HEK293 (cell line): ENCODE results near the gene ADD2.

Source experiments
- CTCF ChIA-PET: fragments of 350-600 bp; formaldehyde crosslinking; extraction: SDS; loops from one replicate; lab custom pipeline; 2021; ENCODE audit warnings: antibody characterized with exemption; lab: Yijun Ruan, JAX
- POLR2A ChIA-PET: fragments of 300-600 bp; formaldehyde crosslinking; extraction: SDS; loops from one replicate; lab custom pipeline; 2020; ENCODE audit warnings: antibody characterized with exemption, inconsistent platforms; lab: Yijun Ruan, JAX
- H3K27ac ChIP-seq: fragments of 200-500 bp; sonication (Bioruptor generic); 2 replicates; pipeline ENCODE4 v1.5.1; 2014; ENCODE audit warnings: low read depth, low read length, control low read depth, inconsistent platforms; ENCODE audit errors: extremely low read depth
- H3K36me3 ChIP-seq, 2 experiments: fragments of 200-500 bp in 1 of 2; sonication (Bioruptor generic) in 1 of 2; 1 replicate in 1 of 2; 2 replicates in 1 of 2; pipeline ENCODE4 v1.5.1; 2014 to 2017; ENCODE audit warnings: inconsistent platforms in 2 of 2, low read length in 2 of 2; ENCODE audit not compliant: control insufficient read depth in 2 of 2, insufficient read depth in 1 of 2
- H3K4me1 ChIP-seq: fragments of 200-500 bp; sonication (Bioruptor generic); 2 replicates; pipeline ENCODE4 v1.5.1; 2014; ENCODE audit warnings: mild to moderate bottlenecking, low read length, inconsistent platforms; ENCODE audit not compliant: control insufficient read depth, insufficient read depth
- H3K4me3 ChIP-seq: 2 replicates; pipeline ENCODE4 v1.5.1; 2011; ENCODE audit warnings: low read depth, mild to moderate bottlenecking, control low read depth, low read length, moderate library complexity
- H3K9me3 ChIP-seq: fragments of 200-500 bp; sonication (Bioruptor generic); 2 replicates; pipeline ENCODE4 v1.5.1; 2014; ENCODE audit warnings: low read depth, low read length, inconsistent platforms; ENCODE audit not compliant: control insufficient read depth, insufficient read depth
- BCL11B ChIP-seq: fragments of 450-650 bp; formaldehyde crosslinking; IDR thresholded peaks from 2 replicates; pipeline ENCODE4 v1.5.1; 2016; ENCODE audit warnings: low read depth, missing biosample characterization, missing genetic modification characterization
- FEZF1 ChIP-seq: fragments of 450-650 bp; formaldehyde crosslinking; IDR thresholded peaks from 2 replicates; pipeline ENCODE4 v1.5.1; 2016; ENCODE audit warnings: missing biosample characterization, missing genetic modification characterization
- SCRT2 ChIP-seq: fragments of 450-650 bp; formaldehyde crosslinking; IDR thresholded peaks from 2 replicates; pipeline ENCODE4 v1.5.1; 2016; ENCODE audit warnings: missing biosample characterization, missing genetic modification characterization
- ZNF169 ChIP-seq: fragments of 450-650 bp; formaldehyde crosslinking; IDR thresholded peaks from 2 replicates; pipeline ENCODE4 v1.5.1; 2016; ENCODE audit warnings: missing biosample characterization, missing genetic modification characterization
- ZNF548 ChIP-seq: fragments of 450-650 bp; formaldehyde crosslinking; IDR thresholded peaks from 2 replicates; pipeline ENCODE4 v1.5.1; 2016; ENCODE audit warnings: missing biosample characterization, missing genetic modification characterization
- ZNF558 ChIP-seq: fragments of 450-650 bp; formaldehyde crosslinking; IDR thresholded peaks from 2 replicates; pipeline ENCODE4 v1.5.1; 2016; ENCODE audit warnings: missing biosample characterization, missing genetic modification characterization
- ZNF560 ChIP-seq: fragments of 450-650 bp; formaldehyde crosslinking; IDR thresholded peaks from 2 replicates; pipeline ENCODE4 v1.5.1; 2017; ENCODE audit warnings: missing biosample characterization, missing genetic modification characterization, borderline replicate concordance
- ZNF776 ChIP-seq: fragments of 450-650 bp; formaldehyde crosslinking; IDR thresholded peaks from 2 replicates; pipeline ENCODE4 v1.5.0; 2017; ENCODE audit warnings: missing biosample characterization, missing genetic modification characterization, borderline replicate concordance
- TF ChIP-seq, protein P1 (sequence below): fragments of 450-650 bp; formaldehyde crosslinking; IDR thresholded peaks from 2 replicates; pipeline ENCODE4 v1.5.1; 2016; ENCODE audit warnings: missing biosample characterization, missing genetic modification characterization
- TF ChIP-seq, protein P2 (sequence below): fragments of 450-650 bp; formaldehyde crosslinking; IDR thresholded peaks from 2 replicates; pipeline ENCODE4 v1.5.1; 2017; ENCODE audit warnings: missing biosample characterization, missing genetic modification characterization
- TF ChIP-seq, protein P3 (sequence below): fragments of 450-650 bp; formaldehyde crosslinking; conservative IDR thresholded peaks from 2 replicates; pipeline ENCODE4 v1.5.1; 2016; ENCODE audit warnings: low read depth, missing biosample characterization, missing genetic modification characterization
- TF ChIP-seq, protein P4 (sequence below): fragments of 450-650 bp; formaldehyde crosslinking; IDR thresholded peaks from 2 replicates; pipeline ENCODE4 v1.5.1; 2016; ENCODE audit warnings: missing biosample characterization, missing genetic modification characterization, borderline replicate concordance
- TF ChIP-seq, protein P5 (sequence below): fragments of 450-650 bp; formaldehyde crosslinking; IDR thresholded peaks from 2 replicates; pipeline ENCODE4 v1.5.1; 2016; ENCODE audit warnings: missing biosample characterization, missing genetic modification characterization
- TF ChIP-seq, protein P6 (sequence below): fragments of 450-650 bp; formaldehyde crosslinking; IDR thresholded peaks from 2 replicates; pipeline ENCODE4 v1.5.1; 2016; ENCODE audit warnings: missing biosample characterization, missing genetic modification characterization

Gene ADD2

DNA sequence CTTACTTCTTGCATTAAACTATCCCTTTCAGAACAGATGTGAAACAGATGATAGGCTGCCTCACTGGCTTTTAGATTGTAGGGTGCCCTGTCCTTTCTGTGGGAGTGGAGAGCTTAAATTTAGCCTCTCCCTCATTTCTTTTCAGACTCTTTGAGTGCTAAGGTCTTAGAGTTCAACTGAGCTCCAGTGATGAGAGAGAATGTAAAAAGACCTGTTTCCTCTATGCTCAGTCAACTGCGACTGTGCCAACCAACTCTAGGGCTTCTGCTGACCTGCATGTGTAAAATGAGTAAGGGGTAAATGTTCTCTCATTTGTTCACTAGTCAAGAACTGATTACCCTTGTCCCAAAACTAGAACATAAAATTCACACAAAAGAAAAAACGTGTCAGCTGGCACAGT is 109.5 kb downstream of the ADD2 start:
- no peak overlapping the region for H3K4me3 ChIP-seq
- no peak overlapping the region for H3K27ac ChIP-seq
- TF ChIP-seq ZNF560 (tag by site-specific recombination): no peak
- TF ChIP-seq, protein P1, sequence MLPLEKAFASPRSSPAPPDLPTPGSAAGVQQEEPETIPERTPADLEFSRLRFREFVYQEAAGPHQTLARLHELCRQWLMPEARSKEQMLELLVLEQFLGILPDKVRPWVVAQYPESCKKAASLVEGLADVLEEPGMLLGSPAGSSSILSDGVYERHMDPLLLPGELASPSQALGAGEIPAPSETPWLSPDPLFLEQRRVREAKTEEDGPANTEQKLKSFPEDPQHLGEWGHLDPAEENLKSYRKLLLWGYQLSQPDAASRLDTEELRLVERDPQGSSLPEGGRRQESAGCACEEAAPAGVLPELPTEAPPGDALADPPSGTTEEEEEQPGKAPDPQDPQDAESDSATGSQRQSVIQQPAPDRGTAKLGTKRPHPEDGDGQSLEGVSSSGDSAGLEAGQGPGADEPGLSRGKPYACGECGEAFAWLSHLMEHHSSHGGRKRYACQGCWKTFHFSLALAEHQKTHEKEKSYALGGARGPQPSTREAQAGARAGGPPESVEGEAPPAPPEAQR (tag by site-specific recombination): no peak
- ChIA-PET CTCF (interaction anchor here (1.0 to 3.4 kb wide), 3 partner anchors 9 to 110 kb away, joined by 3 to 19 read pairs (median 15); partner anchors contain the start of gene ADD2), POLR2A (no interaction called here)
- H3K9me3 ChIP-seq: no peaks in the 10 kb centered on the region
- peaks cover 0 to 13% of the 10 kb centered on the region in 2 experiments; a peak in 1 of 3 replicates for H3K36me3 ChIP-seq
- H3K4me1 ChIP-seq: no peaks in the 10 kb centered on the region

DNA sequence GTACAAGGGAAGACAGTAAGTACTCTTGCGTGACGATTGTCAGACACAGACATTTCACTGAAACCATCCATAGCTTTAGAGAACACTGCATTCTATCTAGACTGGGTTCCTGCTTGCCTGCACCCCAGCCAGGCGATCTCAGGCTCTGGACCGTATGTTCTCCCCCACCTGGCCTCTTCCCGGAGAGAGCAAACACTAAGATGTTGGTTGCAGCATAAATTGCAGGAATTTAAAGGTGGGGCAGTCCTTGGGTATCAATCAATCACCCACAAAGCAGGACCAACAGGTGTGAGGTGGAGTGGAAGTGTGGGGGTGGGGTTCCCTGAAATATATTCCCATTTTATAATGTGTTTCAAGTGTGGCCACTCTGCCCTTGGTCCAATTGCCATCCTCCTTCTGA is 110.8 kb downstream of the ADD2 start:
- CTCF ChIA-PET: interaction anchor here (0.6 to 3.4 kb wide), 5 partner anchors 8 to 205 kb away, joined by 3 to 20 read pairs (median 15); partner anchors contain the start of gene ADD2
- H3K4me1 ChIP-seq: no peaks in the 10 kb centered on the region
- H3K9me3 ChIP-seq: no peaks in the 10 kb centered on the region
- POLR2A ChIA-PET: no interaction called here
- no peak overlapping the region for H3K27ac ChIP-seq
- no peak overlapping the region for H3K4me3 ChIP-seq
- H3K36me3 ChIP-seq: peaks cover 0 to 3% of the 10 kb centered on the region in 2 experiments; a peak in 1 of 3 replicates
- TF ChIP-seq ZNF169 (tag by site-specific recombination) (no peak), BCL11B (tag by site-specific recombination) (no peak), SCRT2 (tag by site-specific recombination) (0 out of 2 replicates have a peak, but pooled peaks have one; percentile 21)

DNA sequence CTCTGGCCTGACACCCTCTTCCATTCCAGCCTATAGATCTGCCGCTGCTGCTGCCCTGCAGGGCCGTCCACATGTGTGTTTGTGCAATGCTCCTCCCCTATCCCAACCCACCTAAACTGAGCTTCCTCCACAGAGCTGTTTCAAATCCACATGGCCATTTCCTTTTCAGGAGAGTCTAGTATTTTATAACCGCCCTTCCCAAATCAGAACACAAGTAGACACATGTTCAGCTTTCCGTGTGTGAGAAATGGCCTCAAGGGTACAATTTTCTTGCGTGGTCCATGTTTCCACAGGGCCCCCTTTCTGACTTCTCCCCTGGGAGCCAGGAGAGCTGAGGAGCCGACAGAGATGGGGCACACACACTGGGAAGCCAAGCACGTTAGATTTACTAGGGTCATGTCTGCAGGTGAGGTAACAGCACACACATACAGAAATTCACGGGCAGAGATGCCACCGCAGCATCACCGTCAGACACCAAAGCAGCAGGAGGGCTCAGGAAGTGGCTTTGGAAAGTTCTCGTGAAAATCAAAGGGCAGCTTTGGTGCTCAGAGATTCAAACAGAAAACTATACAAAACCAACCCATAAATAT is 111.5 kb downstream of the ADD2 start:
- H3K4me3 ChIP-seq: no peak overlapping the region
- CTCF ChIA-PET: interaction anchor here (0.6 to 3.4 kb wide), 8 partner anchors 9 to 359 kb away, joined by 3 to 20 read pairs (median 6); partner anchors contain the start of gene ADD2
- no peaks in the 10 kb centered on the region for H3K4me1 ChIP-seq
- H3K9me3 ChIP-seq: no peaks in the 10 kb centered on the region
- H3K36me3 ChIP-seq: no peaks in the 10 kb centered on the region
- H3K27ac ChIP-seq: no peak overlapping the region
- POLR2A ChIA-PET: interaction anchor here (0.9 kb wide), 1 partner anchor 352 kb away, joined by 3 read pairs; no protein-coding TSS in a partner anchor
- TF ChIP-seq, protein P2, sequence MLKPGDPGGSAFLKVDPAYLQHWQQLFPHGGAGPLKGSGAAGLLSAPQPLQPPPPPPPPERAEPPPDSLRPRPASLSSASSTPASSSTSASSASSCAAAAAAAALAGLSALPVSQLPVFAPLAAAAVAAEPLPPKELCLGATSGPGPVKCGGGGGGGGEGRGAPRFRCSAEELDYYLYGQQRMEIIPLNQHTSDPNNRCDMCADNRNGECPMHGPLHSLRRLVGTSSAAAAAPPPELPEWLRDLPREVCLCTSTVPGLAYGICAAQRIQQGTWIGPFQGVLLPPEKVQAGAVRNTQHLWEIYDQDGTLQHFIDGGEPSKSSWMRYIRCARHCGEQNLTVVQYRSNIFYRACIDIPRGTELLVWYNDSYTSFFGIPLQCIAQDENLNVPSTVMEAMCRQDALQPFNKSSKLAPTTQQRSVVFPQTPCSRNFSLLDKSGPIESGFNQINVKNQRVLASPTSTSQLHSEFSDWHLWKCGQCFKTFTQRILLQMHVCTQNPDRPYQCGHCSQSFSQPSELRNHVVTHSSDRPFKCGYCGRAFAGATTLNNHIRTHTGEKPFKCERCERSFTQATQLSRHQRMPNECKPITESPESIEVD (tag by site-specific recombination): no peak
- TF ChIP-seq, protein P3, sequence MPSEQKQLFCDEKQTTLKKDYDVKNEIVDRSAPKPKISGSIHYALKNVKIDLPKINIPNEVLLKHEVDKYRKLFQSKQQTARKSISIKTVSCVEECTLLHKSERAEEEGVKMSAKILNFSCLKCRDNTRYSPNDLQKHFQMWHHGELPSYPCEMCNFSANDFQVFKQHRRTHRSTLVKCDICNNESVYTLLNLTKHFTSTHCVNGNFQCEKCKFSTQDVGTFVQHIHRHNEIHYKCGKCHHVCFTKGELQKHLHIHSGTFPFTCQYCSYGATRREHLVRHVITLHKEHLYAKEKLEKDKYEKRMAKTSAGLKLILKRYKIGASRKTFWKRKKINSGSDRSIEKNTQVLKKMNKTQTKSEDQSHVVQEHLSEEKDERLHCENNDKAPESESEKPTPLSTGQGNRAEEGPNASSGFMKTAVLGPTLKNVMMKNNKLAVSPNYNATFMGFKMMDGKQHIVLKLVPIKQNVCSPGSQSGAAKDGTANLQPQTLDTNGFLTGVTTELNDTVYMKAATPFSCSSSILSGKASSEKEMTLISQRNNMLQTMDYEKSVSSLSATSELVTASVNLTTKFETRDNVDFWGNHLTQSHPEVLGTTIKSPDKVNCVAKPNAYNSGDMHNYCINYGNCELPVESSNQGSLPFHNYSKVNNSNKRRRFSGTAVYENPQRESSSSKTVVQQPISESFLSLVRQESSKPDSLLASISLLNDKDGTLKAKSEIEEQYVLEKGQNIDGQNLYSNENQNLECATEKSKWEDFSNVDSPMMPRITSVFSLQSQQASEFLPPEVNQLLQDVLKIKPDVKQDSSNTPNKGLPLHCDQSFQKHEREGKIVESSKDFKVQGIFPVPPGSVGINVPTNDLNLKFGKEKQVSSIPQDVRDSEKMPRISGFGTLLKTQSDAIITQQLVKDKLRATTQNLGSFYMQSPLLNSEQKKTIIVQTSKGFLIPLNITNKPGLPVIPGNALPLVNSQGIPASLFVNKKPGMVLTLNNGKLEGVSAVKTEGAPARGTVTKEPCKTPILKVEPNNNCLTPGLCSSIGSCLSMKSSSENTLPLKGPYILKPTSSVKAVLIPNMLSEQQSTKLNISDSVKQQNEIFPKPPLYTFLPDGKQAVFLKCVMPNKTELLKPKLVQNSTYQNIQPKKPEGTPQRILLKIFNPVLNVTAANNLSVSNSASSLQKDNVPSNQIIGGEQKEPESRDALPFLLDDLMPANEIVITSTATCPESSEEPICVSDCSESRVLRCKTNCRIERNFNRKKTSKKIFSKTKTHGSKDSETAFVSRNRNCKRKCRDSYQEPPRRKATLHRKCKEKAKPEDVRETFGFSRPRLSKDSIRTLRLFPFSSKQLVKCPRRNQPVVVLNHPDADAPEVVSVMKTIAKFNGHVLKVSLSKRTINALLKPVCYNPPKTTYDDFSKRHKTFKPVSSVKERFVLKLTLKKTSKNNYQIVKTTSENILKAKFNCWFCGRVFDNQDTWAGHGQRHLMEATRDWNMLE (tag by site-specific recombination): no peak
- no peak for TF ChIP-seq ZNF548
- TF ChIP-seq, protein P4, sequence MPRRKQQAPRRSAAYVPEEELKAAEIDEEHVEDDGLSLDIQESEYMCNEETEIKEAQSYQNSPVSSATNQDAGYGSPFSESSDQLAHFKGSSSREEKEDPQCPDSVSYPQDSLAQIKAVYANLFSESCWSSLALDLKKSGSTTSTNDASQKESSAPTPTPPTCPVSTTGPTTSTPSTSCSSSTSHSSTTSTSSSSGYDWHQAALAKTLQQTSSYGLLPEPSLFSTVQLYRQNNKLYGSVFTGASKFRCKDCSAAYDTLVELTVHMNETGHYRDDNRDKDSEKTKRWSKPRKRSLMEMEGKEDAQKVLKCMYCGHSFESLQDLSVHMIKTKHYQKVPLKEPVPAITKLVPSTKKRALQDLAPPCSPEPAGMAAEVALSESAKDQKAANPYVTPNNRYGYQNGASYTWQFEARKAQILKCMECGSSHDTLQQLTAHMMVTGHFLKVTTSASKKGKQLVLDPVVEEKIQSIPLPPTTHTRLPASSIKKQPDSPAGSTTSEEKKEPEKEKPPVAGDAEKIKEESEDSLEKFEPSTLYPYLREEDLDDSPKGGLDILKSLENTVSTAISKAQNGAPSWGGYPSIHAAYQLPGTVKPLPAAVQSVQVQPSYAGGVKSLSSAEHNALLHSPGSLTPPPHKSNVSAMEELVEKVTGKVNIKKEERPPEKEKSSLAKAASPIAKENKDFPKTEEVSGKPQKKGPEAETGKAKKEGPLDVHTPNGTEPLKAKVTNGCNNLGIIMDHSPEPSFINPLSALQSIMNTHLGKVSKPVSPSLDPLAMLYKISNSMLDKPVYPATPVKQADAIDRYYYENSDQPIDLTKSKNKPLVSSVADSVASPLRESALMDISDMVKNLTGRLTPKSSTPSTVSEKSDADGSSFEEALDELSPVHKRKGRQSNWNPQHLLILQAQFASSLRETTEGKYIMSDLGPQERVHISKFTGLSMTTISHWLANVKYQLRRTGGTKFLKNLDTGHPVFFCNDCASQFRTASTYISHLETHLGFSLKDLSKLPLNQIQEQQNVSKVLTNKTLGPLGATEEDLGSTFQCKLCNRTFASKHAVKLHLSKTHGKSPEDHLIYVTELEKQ (tag by site-specific recombination): no peak
- TF ChIP-seq, protein P5, sequence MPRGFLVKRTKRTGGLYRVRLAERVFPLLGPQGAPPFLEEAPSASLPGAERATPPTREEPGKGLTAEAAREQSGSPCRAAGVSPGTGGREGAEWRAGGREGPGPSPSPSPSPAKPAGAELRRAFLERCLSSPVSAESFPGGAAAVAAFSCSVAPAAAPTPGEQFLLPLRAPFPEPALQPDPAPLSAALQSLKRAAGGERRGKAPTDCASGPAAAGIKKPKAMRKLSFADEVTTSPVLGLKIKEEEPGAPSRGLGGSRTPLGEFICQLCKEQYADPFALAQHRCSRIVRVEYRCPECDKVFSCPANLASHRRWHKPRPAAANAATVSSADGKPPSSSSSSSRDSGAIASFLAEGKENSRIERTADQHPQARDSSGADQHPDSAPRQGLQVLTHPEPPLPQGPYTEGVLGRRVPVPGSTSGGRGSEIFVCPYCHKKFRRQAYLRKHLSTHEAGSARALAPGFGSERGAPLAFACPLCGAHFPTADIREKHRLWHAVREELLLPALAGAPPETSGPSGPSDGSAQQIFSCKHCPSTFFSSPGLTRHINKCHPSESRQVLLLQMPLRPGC: no peak
- no peak for TF ChIP-seq ZNF776 (tag by site-specific recombination)
- no peak for TF ChIP-seq ZNF558 (tag by site-specific recombination)
- TF ChIP-seq, protein P6, sequence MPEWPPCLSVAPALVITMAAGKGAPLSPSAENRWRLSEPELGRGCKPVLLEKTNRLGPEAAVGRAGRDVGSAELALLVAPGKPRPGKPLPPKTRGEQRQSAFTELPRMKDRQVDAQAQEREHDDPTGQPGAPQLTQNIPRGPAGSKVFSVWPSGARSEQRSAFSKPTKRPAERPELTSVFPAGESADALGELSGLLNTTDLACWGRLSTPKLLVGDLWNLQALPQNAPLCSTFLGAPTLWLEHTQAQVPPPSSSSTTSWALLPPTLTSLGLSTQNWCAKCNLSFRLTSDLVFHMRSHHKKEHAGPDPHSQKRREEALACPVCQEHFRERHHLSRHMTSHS (tag by site-specific recombination): no peak
- TF ChIP-seq FEZF1 (tag by site-specific recombination): no peak
